ENCODE measurements around the gene ATP11C.
"Not testable (repeated sequence)": the region's sequence is repeated elsewhere in the genome, so short reads cannot be mapped to it uniquely, and the experiment has no call there.

Gene ATP11C

GRCh38 chrX:139851730-139852129 is 81.1 kb downstream of the ATP11C start:
- DNase-seq = no peak

GRCh38 chrX:139850968-139851367 is 81.9 kb downstream of the ATP11C start:
- no peak for DNase-seq

- DNase-seq = no peak
These were observed 88.0 kb downstream of the ATP11C start for GRCh38 chrX:139844884-139845283.

- DNase-seq = no peak
These were observed 88.7 kb downstream of the ATP11C start for GRCh38 chrX:139844163-139844562.

GRCh38 chrX:139842326-139843185 is 90.3 kb downstream of the ATP11C start:
- DNase-seq = no peak

- DNase-seq = not testable (repeated sequence)
These were observed 96.5 kb downstream of the ATP11C start for GRCh38 chrX:139836335-139836734.

GRCh38 chrX:139834879-139835278 is 98.0 kb downstream of the ATP11C start:
- no peak for DNase-seq

GRCh38 chrX:139832718-139833309 is 100.0 kb downstream of the ATP11C start:
- no peak for DNase-seq

- no peak for DNase-seq
These were observed 101.0 kb downstream of the ATP11C start for GRCh38 chrX:139831675-139832456.

GRCh38 chrX:139831017-139831416 is 101.8 kb downstream of the ATP11C start:
- DNase-seq = no peak

GRCh38 chrX:139828830-139829229 is 104.0 kb downstream of the ATP11C start:
- DNase-seq = no peak

GRCh38 chrX:139828033-139828432 is 104.8 kb downstream of the ATP11C start:
- DNase-seq = no peak

GRCh38 chrX:139826065-139827044 is 106.5 kb downstream of the ATP11C start:
- DNase-seq = no peak

- DNase-seq = no peak
These were observed 107.2 kb downstream of the ATP11C start for GRCh38 chrX:139825618-139826017.

- DNase-seq = no peak
These were observed 109.0 kb downstream of the ATP11C start for GRCh38 chrX:139823806-139824205.

- DNase-seq = no peak
These were observed 112.4 kb downstream of the ATP11C start for GRCh38 chrX:139820358-139820984.

- DNase-seq = no peak
These were observed 116.6 kb downstream of the ATP11C start for GRCh38 chrX:139816204-139816603.

GRCh38 chrX:139815771-139816170 is 117.1 kb downstream of the ATP11C start:
- DNase-seq = no peak

GRCh38 chrX:139811942-139812629 is 120.8 kb downstream of the ATP11C start:
- no peak for DNase-seq

GRCh38 chrX:139804482-139804881 is 128.4 kb downstream of the ATP11C start:
- DNase-seq = no peak

- no peak for DNase-seq
These were observed 129.6 kb downstream of the ATP11C start for GRCh38 chrX:139803224-139803623.

Measured in NCI-H2107 (cell line).